ENCODE measurements around the gene VKORC1.
"Not testable (repeated sequence)": the region's sequence is repeated elsewhere in the genome, so short reads cannot be mapped to it uniquely, and the experiment has no call there.

Gene VKORC1

GRCh38 chr16:31094424-31095120 lies at the start of gene VKORC1:
TSS of gene VKORC1 (minus strand) at chr16:31094797. CDS start at chr16:31094729, 68 bp downstream.
- peak; percentile 77 for FAIRE-seq

- FAIRE-seq: no peak
Measured at GRCh38 chr16:31143694-31144148, 49.1 kb upstream of the VKORC1 start.

DNA sequence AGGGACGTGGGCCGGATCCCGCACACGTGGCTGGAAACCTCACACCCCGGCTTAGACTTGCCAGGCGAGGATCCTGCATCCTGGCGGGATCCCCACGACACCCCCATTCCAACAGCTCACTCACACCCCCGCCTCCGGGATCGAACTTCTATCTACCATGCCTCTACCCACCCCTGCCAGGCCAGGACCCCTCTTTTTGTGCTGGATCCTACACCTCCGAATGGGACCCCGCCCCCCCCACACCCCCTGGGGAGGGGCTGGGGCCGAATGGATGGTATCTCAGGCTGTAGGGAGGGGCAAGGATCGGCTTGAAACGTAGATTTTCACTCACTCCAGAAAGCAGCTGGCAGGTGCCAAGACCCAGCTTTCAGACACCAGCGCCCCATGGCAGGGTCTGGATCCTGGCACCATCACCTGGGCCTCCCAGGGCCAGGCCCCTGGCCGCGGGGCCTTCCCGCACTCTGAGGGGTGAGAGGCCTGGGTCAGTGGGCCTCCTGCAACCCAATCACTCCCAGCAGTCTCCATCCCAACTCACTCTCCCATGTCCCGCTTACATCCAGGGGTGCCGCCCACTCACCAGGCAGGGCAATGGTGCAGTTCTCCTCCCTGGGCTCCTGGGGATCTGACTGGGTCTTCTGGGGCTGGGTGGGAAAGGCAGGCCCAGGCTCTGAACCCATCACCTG lies 48.6 kb upstream of the VKORC1 start:
- FAIRE-seq: no peak

DNA sequence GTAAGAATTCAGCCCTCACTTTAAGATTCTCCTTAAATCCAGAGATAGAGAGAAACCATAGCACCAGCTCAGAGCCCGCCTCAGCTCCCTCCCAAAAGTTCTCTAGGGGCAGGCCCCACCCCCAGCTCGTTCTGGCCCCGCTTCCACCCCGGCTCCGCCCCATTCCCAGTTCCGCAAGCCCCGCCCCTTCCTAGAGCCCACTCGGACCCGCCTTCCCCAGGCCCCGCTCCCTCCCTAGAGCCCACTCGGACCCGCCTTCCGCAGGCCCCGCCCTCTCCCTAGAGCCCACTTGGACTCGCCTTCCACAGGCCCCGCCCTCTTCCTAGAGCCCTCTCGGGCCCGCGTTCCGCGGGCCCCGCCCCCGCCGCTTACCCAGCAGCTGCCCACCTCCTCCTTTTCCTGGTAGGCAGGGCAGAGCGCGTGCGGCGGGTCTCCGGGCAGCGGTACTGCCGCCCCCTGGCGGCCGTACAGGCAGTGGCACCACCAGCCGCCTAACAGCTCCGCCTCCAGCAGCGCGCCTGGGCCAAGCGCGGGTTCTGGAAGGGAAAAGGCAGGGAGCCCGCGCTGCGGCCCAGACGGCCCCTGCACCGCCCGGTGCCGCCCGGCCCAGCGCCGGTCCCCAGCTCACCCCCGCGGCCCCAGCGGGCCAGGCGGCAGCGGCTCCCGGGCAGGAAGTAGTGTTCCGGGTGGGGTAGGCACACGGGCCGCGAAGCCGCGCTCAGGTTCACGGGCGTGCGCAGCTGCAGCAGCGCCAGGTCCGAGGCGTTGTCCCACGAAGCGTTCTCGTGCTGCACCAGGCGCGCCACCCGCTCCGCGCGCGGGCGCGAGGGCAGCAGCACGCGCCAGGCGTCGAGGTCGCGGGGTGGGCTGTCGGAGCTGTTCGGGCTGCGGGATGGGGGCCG lies 47.8 kb upstream of the VKORC1 start:
- FAIRE-seq: peak; percentile 12

- FAIRE-seq: no peak
Measured at GRCh38 chr16:31141489-31142108, 47.0 kb upstream of the VKORC1 start.

DNA sequence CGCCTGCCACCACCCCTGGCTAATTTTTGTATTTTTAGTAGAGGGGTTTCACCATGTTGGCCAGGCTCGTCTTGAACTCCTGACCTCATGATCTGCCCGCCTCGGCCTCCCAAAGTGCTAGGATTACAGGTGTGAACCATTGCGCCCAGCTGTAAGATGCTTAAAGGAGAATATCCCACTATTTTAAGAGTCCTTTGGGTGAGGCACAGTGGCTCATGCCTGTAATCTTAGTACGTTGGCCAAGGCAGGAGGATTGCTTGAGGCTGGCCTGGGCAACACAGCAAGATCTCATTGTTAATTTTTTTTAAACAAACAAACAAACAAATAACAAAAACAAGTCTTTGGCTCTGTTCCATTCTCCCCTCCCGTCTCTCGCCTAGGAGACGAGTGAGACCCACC lies 46.5 kb upstream of the VKORC1 start:
- not testable (repeated sequence) for FAIRE-seq

GRCh38 chr16:31138621-31139578 lies 44.3 kb upstream of the VKORC1 start:
- FAIRE-seq: no peak

GRCh38 chr16:31136822-31137499 lies 42.4 kb upstream of the VKORC1 start:
- FAIRE-seq: not testable (repeated sequence)

- FAIRE-seq: no peak
Measured at GRCh38 chr16:31136287-31136662, 41.7 kb upstream of the VKORC1 start.

DNA sequence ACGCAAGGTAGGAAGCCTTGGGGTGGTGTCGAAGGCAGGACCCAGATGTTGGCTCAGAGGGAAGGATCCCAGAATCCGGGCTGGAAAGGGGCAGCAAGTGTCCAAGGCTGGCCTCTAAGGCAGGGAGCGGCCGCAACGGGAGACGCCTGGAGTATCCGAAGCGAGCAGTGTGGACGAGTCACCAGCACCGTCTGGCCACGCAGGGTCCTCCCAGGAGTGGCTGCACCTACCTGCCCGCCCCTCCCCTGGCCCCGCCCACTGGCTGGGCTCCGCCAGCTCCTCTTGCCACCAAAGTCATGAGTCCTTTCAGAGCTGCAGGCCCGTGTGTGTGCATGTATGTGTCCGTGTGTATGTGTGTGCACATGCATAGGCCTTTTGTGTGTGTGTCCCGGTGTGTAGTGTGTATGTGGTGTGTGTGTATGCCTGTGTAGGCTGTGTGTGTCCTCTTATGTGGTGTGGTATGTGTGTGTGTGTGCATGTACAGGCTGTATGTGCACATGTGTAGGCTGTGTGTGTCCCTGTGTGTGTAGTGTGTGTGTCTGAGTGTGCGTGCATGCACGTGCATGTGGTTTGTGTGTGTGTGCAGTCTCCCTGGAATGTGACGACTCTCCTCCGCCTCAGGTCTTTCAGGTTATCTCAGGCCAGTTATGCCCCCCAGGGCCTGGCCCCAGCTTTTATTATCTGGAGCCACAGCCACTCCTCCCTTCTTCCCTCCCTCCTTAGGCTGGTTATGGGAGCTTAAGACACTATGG lies 41.1 kb upstream of the VKORC1 start, which contains the start of gene PRSS8:
Gene PRSS8 (minus strand): TSS at position 193 of the 752 bp plus-strand sequence. CDS start 229 bp downstream, outside the sequence.
- no peak for FAIRE-seq

GRCh38 chr16:31134625-31135534 lies 40.3 kb upstream of the VKORC1 start:
- FAIRE-seq: no peak

- no peak for FAIRE-seq
Measured at GRCh38 chr16:31134091-31134571, 39.5 kb upstream of the VKORC1 start.

GRCh38 chr16:31133046-31133501 lies 38.5 kb upstream of the VKORC1 start:
- no peak for FAIRE-seq

DNA sequence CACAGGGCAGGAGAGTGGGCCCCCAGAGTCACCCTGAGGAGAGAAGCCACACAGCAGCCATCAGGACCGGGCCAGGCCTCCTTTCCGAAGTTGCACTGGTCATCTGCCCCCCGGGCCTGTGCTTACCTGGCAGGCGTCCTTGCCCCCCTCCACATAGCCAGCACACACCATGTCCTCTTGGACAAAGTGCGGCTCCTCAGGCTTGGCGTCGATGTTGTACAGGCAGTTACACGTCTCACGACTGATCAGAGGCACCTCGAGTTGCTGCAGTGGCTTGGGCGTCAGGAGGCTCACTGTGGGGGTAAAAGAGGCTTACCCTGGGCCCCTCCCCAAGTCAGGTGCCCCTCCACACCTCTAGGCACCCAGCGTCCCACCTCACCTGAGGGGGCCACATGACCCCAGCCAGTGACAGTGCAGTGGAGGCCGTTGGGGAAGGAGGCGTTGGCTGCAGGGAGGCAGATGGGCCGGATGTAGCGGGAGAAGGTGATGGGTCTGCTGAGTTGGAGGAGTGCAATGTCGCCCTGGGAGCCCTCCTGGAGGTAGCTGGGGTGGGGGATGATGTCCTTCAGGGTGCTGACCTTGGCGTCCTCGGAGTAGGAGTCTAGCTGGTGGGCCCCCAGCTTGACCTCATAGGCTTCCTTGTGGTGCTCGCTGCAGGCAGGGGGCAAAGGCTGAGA lies 37.8 kb upstream of the VKORC1 start:
- FAIRE-seq: no peak

- FAIRE-seq: no peak
Measured at GRCh38 chr16:31131841-31132271, 37.3 kb upstream of the VKORC1 start.

- no peak for FAIRE-seq
Measured at GRCh38 chr16:31131416-31131815, 36.8 kb upstream of the VKORC1 start.

DNA sequence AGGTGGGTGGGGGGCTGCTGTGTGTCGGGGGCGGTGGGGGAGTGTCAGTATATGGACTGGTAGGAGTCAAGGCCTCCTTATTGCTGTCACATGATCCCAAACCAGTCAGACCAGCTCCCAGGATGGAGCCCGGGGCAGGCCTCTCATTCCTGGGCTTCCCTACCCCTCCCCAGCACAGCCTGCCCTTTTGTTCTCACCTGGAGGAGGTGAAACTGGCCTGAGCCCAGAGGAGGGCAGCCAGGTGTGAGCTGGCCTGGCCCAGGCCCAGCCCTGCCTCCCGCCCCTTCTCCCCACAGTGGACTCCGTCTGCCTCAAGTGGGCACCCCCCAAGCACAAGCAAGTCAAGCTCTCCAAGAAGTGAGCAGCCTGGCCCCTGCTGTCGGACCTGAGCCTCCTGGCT lies 36.3 kb upstream of the VKORC1 start:
- FAIRE-seq: no peak

- no peak for FAIRE-seq
Measured at GRCh38 chr16:31130336-31130891, 35.8 kb upstream of the VKORC1 start.
